Glutamatergic neuron (in vitro differentiated cells): Measurements from ENCODE around the gene SLIT3. TPM values are rescaled to one million over a fixed set of nuclear protein-coding genes. Genes with fewer than 3 reads are reported as not detected.

Experiments
- DNase-seq: peaks from one replicate; pipeline ENCODE4 v3.0.0; 2022
- H3K27ac Mint-ChIP-seq: one replicate; pipeline ENCODE4 v1.8.0; 2020; ENCODE audit warnings: mild to moderate bottlenecking, mixed read lengths, inconsistent platforms; ENCODE audit not compliant: unreplicated experiment
- H3K27me3 Mint-ChIP-seq: one replicate; pipeline ENCODE4 v1.8.0; 2020; ENCODE audit warnings: mild to moderate bottlenecking, moderate library complexity, mixed read lengths, inconsistent platforms; ENCODE audit not compliant: unreplicated experiment
- H3K36me3 Mint-ChIP-seq: one replicate; pipeline ENCODE4 v1.8.0; 2020; ENCODE audit warnings: mild to moderate bottlenecking, mixed read lengths, inconsistent platforms; ENCODE audit not compliant: unreplicated experiment
- H3K4me1 Mint-ChIP-seq: one replicate; pipeline ENCODE4 v1.8.0; 2020; ENCODE audit warnings: mild to moderate bottlenecking, low read depth, mixed read lengths, inconsistent platforms; ENCODE audit not compliant: unreplicated experiment
- H3K4me3 Mint-ChIP-seq: one replicate; pipeline ENCODE4 v1.8.0; 2020; ENCODE audit warnings: mild to moderate bottlenecking, mixed read lengths, inconsistent platforms; ENCODE audit not compliant: unreplicated experiment
- H3K9me3 Mint-ChIP-seq: one replicate; pipeline ENCODE4 v1.8.0; 2020; ENCODE audit warnings: mild to moderate bottlenecking, moderate library complexity, mixed read lengths, inconsistent platforms; ENCODE audit not compliant: unreplicated experiment
- total RNA-seq: library from RNA; stranded (reverse); fragmentation: NEBNext Ultra II Directional; extraction: Animal tissue kit (Norgen Biotek cat#: 25700); gene quantifications from one replicate; pipeline ENCODE4 v1.2.1, GENCODE V29; 2021; ENCODE audit not compliant: unreplicated experiment
- TF ChIP-seq, protein P1 (sequence below): fragments of 200-600 bp; sonication (generic); IDR thresholded peaks from one replicate; pipeline ENCODE4 v1.5.0; 2021; ENCODE audit not compliant: partially characterized antibody, unreplicated experiment

Gene SLIT3
- total RNA-seq, 1 donor from 2014 or later = 11.5 TPM

DNA sequence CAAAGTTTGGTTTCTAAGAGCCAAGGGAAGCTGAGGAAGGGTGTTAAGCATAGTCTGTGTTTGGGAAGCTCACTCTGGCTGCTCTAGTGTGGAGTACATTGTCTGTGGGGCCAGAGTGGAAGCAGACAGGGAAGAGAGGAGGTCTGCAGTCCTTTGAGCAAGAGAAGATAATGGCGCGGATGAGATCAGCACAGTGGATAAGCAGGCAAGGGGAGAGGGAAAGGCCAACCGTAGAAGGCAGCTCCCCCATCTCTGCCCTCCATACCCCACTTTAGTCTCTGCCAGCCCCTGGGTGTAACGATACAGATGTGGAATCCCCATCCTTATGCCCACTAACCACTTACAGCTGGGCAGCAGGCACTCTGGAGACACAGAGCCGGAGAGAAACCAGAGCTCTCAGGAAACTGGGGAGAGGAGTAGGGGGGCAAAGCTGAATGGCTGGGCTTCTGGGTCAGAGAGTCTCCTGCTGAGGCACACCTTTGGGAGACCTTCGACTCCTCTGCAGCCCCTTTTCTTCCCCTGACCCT is 75.0 kb downstream of the SLIT3 start:
- Mint-ChIP-seq H3K27ac (no peak overlapping the region), H3K9me3 (no peaks in the 10 kb centered on the region), H3K36me3 (no peaks in the 10 kb centered on the region), H3K4me1 (peaks cover 1% of the 10 kb centered on the region), H3K27me3 (peaks cover 3% of the 10 kb centered on the region), H3K4me3 (no peak overlapping the region)
- DNase-seq = no peak
- TF ChIP-seq, protein P1, sequence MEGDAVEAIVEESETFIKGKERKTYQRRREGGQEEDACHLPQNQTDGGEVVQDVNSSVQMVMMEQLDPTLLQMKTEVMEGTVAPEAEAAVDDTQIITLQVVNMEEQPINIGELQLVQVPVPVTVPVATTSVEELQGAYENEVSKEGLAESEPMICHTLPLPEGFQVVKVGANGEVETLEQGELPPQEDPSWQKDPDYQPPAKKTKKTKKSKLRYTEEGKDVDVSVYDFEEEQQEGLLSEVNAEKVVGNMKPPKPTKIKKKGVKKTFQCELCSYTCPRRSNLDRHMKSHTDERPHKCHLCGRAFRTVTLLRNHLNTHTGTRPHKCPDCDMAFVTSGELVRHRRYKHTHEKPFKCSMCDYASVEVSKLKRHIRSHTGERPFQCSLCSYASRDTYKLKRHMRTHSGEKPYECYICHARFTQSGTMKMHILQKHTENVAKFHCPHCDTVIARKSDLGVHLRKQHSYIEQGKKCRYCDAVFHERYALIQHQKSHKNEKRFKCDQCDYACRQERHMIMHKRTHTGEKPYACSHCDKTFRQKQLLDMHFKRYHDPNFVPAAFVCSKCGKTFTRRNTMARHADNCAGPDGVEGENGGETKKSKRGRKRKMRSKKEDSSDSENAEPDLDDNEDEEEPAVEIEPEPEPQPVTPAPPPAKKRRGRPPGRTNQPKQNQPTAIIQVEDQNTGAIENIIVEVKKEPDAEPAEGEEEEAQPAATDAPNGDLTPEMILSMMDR = no peak

DNA sequence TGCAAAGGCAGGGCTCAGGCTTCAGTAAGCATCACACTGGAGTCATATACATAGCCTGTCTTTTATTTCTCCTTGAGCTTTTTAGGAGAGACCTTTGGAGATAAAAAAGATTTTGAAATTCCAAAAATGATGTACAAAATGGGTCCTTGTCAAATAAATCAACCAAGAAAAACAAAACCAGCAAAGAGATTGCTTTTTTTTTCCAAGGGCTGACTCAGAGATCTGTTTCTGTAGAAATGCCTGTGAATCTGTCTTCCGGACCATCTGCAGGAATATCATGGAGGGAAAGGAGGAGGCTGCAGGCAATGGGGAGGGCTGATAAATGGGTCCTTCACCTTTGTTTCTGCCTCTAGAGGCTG is 77.4 kb downstream of the SLIT3 start:
- Mint-ChIP-seq H3K4me3 (no peak overlapping the region), H3K27me3 (peaks cover 6% of the 10 kb centered on the region), H3K4me1 (peaks cover 1% of the 10 kb centered on the region), H3K27ac (no peak overlapping the region), H3K9me3 (no peaks in the 10 kb centered on the region), H3K36me3 (no peaks in the 10 kb centered on the region)
- TF ChIP-seq, protein P1 = no peak
- no peak for DNase-seq

GRCh38 chr5:169222934-169223594 is 77.9 kb downstream of the SLIT3 start:
- H3K27me3 Mint-ChIP-seq = peaks cover 6% of the 10 kb centered on the region

DNA sequence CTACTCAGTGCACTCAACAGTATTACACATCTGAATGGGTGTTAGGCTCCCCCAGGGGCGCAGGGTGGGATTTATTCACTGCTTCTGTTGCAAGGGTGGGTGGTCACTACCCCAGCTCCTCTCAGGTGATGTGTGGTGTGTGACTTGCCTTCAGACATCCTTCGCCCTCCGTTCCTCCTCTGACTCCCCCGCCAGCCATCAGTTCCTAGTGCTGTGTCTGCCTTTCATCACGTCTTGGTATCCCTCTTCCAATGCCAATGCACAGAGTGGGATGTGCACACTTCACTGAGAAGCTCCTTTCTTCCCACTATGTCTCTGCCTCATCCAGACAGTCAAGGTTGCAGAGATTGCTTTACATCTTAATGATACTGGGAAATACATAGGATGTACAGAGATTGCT is 79.4 kb downstream of the SLIT3 start:
- no peak overlapping the region for H3K27ac Mint-ChIP-seq
- H3K27me3 Mint-ChIP-seq = peaks cover 4% of the 10 kb centered on the region
- H3K36me3 Mint-ChIP-seq = no peaks in the 10 kb centered on the region
- no peak overlapping the region for H3K4me3 Mint-ChIP-seq
- DNase-seq = no peak
- no peaks in the 10 kb centered on the region for H3K9me3 Mint-ChIP-seq
- peaks cover 1% of the 10 kb centered on the region for H3K4me1 Mint-ChIP-seq
- TF ChIP-seq, protein P1 = no peak

More at GRCh38 chr5:169222934-169223594, 77.9 kb downstream of the SLIT3 start:
- no peaks in the 10 kb centered on the region for H3K36me3 Mint-ChIP-seq
- no peaks in the 10 kb centered on the region for H3K9me3 Mint-ChIP-seq
- TF ChIP-seq, protein P1 = no peak
- H3K27ac Mint-ChIP-seq = no peak overlapping the region
- H3K4me3 Mint-ChIP-seq = no peak overlapping the region
- H3K4me1 Mint-ChIP-seq = peaks cover 1% of the 10 kb centered on the region
- no peak for DNase-seq

GRCh38 chr5:169219961-169220360 is 81.0 kb downstream of the SLIT3 start:
- TF ChIP-seq, protein P1 = no peak
- peaks cover 8% of the 10 kb centered on the region for H3K27me3 Mint-ChIP-seq
- peaks cover 1% of the 10 kb centered on the region for H3K4me1 Mint-ChIP-seq
- no peak for DNase-seq
- no peak overlapping the region for H3K27ac Mint-ChIP-seq
- no peaks in the 10 kb centered on the region for H3K9me3 Mint-ChIP-seq
- no peaks in the 10 kb centered on the region for H3K36me3 Mint-ChIP-seq
- no peak overlapping the region for H3K4me3 Mint-ChIP-seq
